Suprapubic skin (tissue), 4 donors: ENCODE data around the gene LIPN. TPM values are rescaled to one million over a fixed set of nuclear protein-coding genes. Genes with fewer than 3 reads are reported as not detected.
A peak's percentile ranks its signal among the peaks of the same experiment; 100 is the strongest.

ENCODE experiments used
- DNase-seq, 2 donors: peaks; one replicate each; pipeline ENCODE4 v3.0.0-alpha.2; 2019; ENCODE audit warnings: low spot score in 2 of 2
- H3K27ac ChIP-seq: fragments of 200-600 bp; sonication (generic); one replicate; pipeline ENCODE4 v1.5.1; 2019
- H3K27me3 ChIP-seq: fragments of 200-600 bp; sonication (generic); one replicate; pipeline ENCODE4 v1.5.1; 2019
- H3K36me3 ChIP-seq: fragments of 200-600 bp; sonication (generic); one replicate; pipeline ENCODE4 v1.5.1; 2019
- H3K4me1 ChIP-seq: fragments of 200-600 bp; sonication (generic); one replicate; pipeline ENCODE4 v1.5.1; 2019
- H3K4me3 ChIP-seq: fragments of 200-600 bp; sonication (generic); one replicate; pipeline ENCODE4 v1.5.1; 2019; ENCODE audit warnings: mild to moderate bottlenecking
- H3K9me3 ChIP-seq: fragments of 200-600 bp; sonication (generic); one replicate; pipeline ENCODE4 v1.5.1; 2019
- EP300 ChIP-seq: sonication (generic); formaldehyde crosslinking; IDR thresholded peaks from one replicate; pipeline ENCODE4 v1.6.1; 2017; ENCODE audit warnings: antibody characterized with exemption
- POLR2A ChIP-seq, 2 donors: fragments of 450-650 bp; IDR thresholded peaks; one replicate each; pipeline ENCODE4 v1.6.1; 2017; ENCODE audit warnings: antibody characterized with exemption in 2 of 2, mild to moderate bottlenecking in 2 of 2, moderate library complexity in 2 of 2
- POLR2AphosphoS5 ChIP-seq, 3 donors: sonication (generic); formaldehyde crosslinking; IDR thresholded peaks; one replicate each; pipeline ENCODE4 v1.6.1; 2017; ENCODE audit warnings: antibody characterized with exemption in 3 of 3
- WGBS: methylation state at CpG from one replicate; pipeline ENCODE4 v1.1.5; 2018; 5-methylcytosine and 5-hydroxymethylcytosine counted together
- total RNA-seq, 4 donors: library from RNA; depleted of rRNA; stranded (reverse); fragments of >200 nt; gene quantifications; one replicate each; pipeline ENCODE4 v1.1.0, GENCODE V29; 2016
- TF ChIP-seq, protein P1 (sequence below), 2 donors: fragments of 200-600 bp in 1 of 2; fragments of 450-650 bp in 1 of 2; sonication (generic) in 1 of 2; IDR thresholded peaks; one replicate each; pipeline ENCODE4 v1.5.1; 2016 to 2019; ENCODE audit warnings: antibody characterized with exemption in 2 of 2, mild to moderate bottlenecking in 1 of 2, moderate library complexity in 1 of 2

LIPN gene
- total RNA-seq, 4 donors from 2014 or later = 7.2 to 42.8 (median 30.1) TPM

DNA sequence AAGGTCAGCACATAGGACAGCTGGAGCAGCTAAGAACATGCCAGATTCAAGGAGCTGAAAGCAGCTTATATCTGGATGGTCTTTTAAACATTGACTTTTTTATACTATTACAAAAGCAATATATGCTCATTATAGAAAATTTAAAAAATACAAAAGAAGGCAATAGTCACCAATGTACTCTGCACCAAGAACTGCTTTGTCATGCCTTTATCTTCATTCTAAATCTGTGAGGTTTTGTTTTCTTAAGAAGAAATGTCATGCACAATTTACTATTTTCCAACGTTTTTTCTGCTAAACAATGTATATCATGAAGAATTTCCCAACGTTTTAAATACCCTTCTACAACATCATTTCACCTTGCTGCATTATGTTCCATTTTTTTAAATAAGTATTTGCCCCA, 45.5 kb downstream of the LIPN start:
- no peak for TF ChIP-seq POLR2AphosphoS5 (IDR thresholded peaks at IDR 0.05)
- no peak for TF ChIP-seq POLR2A (IDR thresholded peaks at IDR 0.05)
- TF ChIP-seq EP300 = no peak
- Histone ChIP-seq H3K27ac (no peak overlapping the region), H3K27me3 (no peaks in the 10 kb centered on the region), H3K4me1 (peaks cover 15% of the 10 kb centered on the region), H3K9me3 (no peaks in the 10 kb centered on the region), H3K36me3 (no peaks in the 10 kb centered on the region), H3K4me3 (no peak overlapping the region)
- 57% methylated on average over 2 of the region's 2 CpGs for WGBS
- DNase-seq = no peak

DNA sequence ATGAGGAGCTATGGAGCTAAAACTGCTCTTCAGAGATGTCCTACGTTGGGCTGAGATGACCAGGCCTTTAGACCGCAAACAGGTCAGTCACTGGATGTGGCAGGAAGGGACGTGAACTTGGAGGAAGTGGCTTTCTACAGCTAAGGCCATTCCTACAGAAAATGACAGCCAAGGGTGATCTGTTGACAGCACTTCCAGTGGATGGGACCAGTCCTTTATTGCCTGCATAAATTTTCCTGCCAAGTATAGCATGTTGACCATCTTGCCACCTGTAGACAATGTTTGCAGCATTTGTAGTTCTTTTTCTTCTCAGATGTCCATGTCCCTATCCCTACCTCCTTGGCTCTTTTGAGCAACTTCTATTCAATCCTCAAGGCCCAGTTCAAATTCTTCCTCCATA, 46.1 kb downstream of the LIPN start:
- TF ChIP-seq, protein P1, sequence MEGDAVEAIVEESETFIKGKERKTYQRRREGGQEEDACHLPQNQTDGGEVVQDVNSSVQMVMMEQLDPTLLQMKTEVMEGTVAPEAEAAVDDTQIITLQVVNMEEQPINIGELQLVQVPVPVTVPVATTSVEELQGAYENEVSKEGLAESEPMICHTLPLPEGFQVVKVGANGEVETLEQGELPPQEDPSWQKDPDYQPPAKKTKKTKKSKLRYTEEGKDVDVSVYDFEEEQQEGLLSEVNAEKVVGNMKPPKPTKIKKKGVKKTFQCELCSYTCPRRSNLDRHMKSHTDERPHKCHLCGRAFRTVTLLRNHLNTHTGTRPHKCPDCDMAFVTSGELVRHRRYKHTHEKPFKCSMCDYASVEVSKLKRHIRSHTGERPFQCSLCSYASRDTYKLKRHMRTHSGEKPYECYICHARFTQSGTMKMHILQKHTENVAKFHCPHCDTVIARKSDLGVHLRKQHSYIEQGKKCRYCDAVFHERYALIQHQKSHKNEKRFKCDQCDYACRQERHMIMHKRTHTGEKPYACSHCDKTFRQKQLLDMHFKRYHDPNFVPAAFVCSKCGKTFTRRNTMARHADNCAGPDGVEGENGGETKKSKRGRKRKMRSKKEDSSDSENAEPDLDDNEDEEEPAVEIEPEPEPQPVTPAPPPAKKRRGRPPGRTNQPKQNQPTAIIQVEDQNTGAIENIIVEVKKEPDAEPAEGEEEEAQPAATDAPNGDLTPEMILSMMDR (IDR thresholded peaks at IDR 0.05) = no peak
- TF ChIP-seq POLR2A (IDR thresholded peaks at IDR 0.05) (no peak), POLR2AphosphoS5 (IDR thresholded peaks at IDR 0.05) (no peak), EP300 (no peak)
- Histone ChIP-seq H3K9me3 (no peaks in the 10 kb centered on the region), H3K27ac (no peak overlapping the region), H3K4me3 (no peak overlapping the region), H3K4me1 (peaks cover 15% of the 10 kb centered on the region), H3K36me3 (no peaks in the 10 kb centered on the region), H3K27me3 (no peaks in the 10 kb centered on the region)
- 94% methylated on average over 3 of the region's 3 CpGs for WGBS
- no peak for DNase-seq

DNA sequence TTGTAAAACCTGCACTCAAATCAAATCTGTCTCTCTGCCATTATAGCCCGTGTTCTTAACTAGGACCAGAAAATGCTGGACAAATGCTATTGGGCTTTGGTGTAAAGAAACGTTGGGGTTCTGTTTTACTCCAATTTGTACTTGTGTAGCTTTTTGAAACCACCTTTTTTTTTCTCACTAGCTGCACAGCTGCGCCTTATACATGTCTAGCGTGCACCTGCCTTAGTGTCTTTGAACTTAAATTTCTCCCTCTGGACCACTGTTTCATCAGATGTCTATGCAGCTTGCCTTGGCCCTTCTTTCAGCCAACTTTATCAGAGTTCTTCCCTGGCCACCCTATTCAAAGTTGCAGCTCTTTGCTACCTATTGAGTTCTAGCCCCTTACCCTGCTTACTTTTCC, 49.8 kb downstream of the LIPN start:
- no peak overlapping the region for H3K27ac ChIP-seq
- H3K9me3 ChIP-seq = no peaks in the 10 kb centered on the region
- 64% methylated on average over 4 of the region's 4 CpGs for WGBS
- H3K4me3 ChIP-seq = no peak overlapping the region
- H3K36me3 ChIP-seq = no peaks in the 10 kb centered on the region
- H3K27me3 ChIP-seq = no peaks in the 10 kb centered on the region
- DNase-seq = no peak
- no peak for TF ChIP-seq EP300
- TF ChIP-seq, protein P1 (IDR thresholded peaks at IDR 0.05) = no peak
- TF ChIP-seq POLR2A (IDR thresholded peaks at IDR 0.05) = no peak
- no peak for TF ChIP-seq POLR2AphosphoS5 (IDR thresholded peaks at IDR 0.05)
- peaks cover 6% of the 10 kb centered on the region for H3K4me1 ChIP-seq

DNA sequence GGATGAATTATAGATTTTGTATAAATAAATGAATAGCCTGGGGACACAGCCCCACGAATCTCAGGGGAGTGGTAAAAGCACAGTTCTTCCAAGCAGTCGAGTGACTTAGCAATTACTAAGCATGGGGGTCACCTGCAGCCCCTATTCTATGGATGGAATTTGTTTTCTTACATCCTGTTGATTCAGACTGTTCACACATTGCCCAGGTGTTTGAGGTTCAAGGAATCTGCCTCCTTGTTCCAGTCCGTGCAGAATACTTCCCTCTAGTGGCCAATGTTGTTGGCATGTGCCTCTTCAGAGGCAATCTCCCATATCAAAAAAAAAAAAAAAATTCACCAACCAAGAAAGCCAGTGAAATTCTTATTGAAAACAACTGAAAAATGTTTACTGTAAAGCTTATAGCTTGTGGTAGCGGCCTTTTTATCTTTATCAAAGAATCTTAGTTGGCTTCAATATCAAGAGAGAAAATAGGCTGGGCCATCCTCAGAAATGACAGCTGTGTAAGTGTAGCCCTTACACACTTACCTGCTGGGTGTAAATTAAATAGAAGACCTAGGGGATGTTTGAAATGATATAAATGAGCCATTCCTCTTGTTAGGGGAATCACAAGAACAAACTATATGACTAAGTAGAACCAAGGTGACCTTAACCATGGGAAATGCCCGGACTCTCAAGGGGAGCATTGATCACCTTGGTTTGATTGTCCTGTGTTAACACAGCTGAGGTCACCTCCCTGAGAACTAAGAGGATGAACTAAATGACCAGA, 50.6 kb downstream of the LIPN start:
- H3K4me1 ChIP-seq = peaks cover 3% of the 10 kb centered on the region

DNA sequence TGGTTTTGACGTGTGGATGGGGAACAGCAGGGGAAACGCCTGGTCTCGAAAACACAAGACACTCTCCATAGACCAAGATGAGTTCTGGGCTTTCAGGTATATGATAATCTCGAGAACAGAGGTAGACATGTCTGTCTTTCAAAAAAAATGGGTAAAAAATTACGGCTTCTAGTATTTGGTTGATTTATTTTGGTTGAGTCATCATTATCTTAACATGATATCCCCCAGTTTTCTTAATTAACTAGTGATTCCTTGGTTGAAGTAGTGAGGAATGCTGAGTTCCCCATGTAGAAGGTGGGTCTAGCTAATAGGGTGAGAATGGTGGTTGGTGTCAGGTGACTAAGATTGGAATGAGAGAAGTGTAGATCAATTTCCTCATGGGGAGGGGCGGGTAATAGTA, 53.4 kb downstream of the LIPN start:
- DNase-seq = no peak
- WGBS = 91% methylated on average over 6 of the region's 6 CpGs
- TF ChIP-seq EP300 (no peak), POLR2A (IDR thresholded peaks at IDR 0.05) (no peak), POLR2AphosphoS5 (IDR thresholded peaks at IDR 0.05) (no peak)
- TF ChIP-seq, protein P1 (IDR thresholded peaks at IDR 0.05) = no peak
- Histone ChIP-seq H3K9me3 (no peaks in the 10 kb centered on the region), H3K4me1 (peaks cover 3% of the 10 kb centered on the region), H3K4me3 (no peak overlapping the region), H3K27me3 (no peaks in the 10 kb centered on the region), H3K36me3 (no peaks in the 10 kb centered on the region), H3K27ac (no peak overlapping the region)

More for the DNA sequence above, 50.6 kb downstream of the LIPN start:
- TF ChIP-seq, protein P1 (IDR thresholded peaks at IDR 0.05) = peak; percentile 8 to 63
- no peak for TF ChIP-seq POLR2AphosphoS5 (IDR thresholded peaks at IDR 0.05)
- Histone ChIP-seq H3K27ac (no peak overlapping the region), H3K9me3 (no peaks in the 10 kb centered on the region), H3K27me3 (no peaks in the 10 kb centered on the region), H3K36me3 (no peaks in the 10 kb centered on the region), H3K4me3 (no peak overlapping the region)
- WGBS = 40% methylated on average over 5 of the region's 5 CpGs
- no peak for DNase-seq
